GOT3 (cell line): Measurements from ENCODE around the gene G6PD.
A peak's percentile ranks its signal among the peaks of the same experiment; 100 is the strongest.
"Not testable (repeated sequence)": the region's sequence is repeated elsewhere in the genome, so short reads cannot be mapped to it uniquely, and the experiment has no call there.

Experiments
- DNase-seq: peaks from one replicate; lab custom pipeline; 2025; ENCODE audit warnings: mixed read lengths; lab: John Stamatoyannopoulos, UW

G6PD gene

DNA sequence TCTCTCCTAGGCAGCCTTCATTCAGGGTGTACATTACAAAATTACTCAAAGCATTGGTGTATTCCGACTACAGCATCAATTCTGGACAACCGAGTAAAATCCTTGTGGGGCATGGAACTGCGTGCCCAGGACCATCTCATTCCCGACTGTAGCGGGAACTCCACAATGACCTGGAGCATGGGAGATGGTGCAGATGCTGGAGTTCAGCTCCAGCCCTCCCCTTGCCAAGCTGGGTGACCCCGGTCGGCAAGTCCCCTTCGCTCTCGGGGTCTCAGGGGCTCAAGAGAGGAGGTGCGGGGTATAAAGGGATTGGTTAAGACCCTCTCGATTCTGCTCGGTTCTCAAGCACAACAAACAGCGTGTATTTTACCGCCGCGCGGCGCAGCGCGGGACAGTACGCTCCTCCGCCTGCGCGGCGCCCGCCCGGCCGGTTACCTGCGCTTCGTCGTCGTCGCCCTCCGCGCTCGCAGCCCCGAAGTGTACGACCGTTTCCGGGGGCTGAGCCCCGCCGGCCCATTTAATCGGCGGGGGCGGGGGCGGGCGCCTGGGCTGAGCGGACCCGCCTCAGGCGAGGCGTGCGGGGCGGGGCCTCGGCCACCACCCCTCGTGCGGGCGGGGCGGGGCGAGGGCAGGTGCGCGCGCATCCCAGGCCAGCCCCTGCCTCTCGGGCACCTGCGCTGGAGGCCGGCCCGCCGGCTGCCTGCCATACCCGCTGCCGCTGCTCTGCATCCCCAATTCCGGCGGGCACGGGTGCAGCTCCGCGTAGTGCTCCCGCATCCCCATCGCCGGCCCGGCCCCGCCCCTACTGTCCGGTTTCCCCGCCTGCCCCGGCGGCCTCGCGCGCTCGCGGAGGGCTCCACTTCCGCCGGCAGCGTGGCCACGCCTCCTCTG lies at the start of gene G6PD:
TSS of gene G6PD (minus strand) at position 493 of the 891 bp plus-strand sequence. CDS start 691 bp downstream, outside the sequence.
- DNase-seq: no peak

DNA sequence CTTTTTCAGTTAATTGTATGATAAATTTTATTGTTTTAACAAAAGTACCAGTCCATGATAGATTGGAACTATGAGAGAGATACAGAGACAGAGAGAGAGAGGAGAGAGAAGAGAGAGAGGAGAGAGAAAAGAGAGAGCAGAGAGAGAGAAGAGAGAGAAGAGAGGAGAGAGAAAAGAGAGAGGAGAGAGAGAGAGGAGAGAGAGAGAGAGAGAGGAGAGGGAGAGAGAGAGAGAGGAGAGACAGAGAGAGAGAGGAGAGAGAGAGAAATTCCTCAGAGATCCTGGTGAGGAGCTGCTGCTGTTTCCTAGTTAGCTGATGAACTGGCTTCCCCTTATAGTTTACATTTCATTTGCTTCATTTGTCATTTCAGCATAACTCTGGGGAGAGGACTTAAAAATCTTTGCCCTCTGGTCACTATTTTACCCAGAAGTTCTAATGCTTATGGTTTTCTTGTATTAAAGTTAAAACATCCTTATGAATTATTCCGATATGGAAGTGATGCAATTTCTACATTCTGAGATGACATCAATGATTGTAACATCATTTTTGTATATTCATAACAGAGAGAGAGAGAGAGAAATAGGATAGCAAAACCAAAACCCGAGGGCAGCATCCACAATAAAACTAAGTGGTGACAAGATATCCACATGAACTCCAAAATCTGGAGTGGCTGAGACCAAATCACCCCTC lies 49.1 kb upstream of the G6PD start:
- DNase-seq: no peak

DNA sequence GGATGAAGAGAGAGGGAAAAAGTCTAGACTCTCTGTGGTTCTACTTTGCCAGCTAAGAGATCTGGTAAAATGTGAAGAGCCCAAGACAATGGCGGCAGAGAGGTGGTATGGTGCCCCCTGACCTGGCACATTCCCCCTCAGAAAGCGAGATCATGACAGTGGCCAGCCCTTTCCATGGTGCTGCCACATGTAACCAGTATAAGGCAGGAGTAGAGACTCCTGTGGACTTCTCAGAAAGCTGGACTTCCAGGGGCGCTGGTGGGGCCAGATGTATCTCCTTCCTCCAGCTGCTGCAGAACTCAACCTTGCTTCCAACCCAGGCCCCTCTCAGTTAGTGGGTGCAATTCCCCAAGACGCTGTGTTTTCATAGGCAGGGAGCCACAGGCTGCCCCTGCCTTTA lies 47.8 kb upstream of the G6PD start:
- no peak for DNase-seq

DNA sequence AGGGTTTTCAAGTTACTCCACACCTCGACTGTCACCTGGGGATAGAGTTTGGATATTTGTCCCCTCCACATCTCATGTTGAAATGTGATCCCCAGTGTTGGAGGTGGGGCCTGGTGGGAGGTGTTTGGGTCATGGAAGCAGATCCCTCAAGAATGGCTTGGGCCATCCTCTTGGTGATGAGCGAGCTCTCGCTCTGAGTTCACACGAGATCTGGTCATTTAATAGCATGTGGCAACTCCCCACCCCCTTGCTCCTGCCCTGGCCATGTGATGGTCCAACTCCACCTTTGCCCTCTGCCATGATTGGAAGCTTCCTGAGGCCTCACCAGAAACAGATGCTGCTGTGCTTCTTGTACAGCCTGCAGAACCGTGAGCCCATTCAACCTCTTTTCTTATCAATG lies 46.6 kb upstream of the G6PD start:
- no peak for DNase-seq

DNA sequence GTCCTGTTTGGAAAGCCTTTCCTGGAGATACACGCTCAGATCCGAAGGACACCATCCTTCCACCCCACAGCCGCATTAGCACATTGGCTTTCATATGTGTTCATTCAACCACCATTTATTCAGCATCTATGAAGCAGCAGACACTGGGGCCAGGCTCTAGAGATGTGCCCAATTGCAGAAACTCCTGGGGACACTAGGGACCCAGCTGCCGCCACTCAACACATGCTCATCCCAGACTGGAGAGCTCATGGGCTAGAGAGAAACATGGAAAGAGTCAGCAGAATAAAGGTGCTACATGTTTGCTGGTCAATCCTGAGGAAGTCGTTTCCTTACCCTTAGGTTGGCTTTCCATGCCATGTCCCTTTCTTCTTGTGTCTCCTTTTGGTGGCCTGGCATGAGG lies 45.9 kb upstream of the G6PD start:
- DNase-seq: no peak

DNA sequence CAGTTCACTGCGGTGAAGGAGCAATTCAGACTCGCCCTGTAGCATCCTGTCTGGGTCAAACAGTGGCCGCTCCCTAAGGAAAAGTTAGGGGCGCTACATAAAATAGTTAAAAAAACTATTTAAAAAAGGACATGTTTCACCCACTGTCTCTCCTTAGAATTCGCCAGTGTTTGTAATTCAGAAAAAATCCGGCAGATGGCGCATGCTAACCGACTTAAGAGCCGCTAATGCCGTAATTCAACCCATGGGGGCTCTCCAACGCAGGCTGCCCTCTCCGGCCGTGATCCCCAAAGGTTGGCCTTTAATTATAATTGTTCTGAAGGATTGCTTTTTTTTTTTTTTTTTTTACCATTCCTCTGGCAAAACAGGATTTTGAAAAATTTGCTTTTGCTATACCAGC lies 43.8 kb upstream of the G6PD start:
- not testable (repeated sequence) for DNase-seq

DNA sequence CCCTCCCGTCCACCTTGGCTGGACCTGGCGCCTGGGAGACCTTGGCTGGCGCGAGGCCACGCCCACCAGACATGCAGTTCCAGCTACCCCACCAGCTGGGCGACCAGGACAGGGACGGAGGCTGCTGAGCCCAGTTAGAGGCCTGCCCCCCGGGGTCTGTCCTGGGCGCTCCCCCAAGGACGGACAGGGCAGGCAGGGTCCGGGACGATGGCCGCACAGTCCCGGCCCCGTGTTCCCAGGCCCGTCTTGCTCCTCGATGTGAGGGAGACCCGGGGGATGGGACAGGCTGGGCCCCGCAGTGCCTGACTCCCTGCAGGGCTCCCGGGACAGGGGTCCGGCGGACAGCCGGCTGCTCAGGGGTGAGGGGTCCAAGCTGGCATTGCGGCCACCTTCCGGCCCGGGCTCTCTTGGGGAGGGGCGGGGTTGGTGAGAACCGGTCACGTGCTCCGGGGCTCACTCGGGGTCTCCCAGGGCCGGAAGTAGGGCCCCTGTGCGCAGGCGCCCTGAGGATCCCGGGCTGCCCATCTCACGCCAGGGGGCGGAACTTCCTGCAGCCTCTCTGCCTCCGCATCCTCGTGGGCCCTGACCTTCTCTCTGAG lies 38.0 kb upstream of the G6PD start, which contains the start of gene CTAG1A:
TSS of gene CTAG1A (plus strand) at position 549 of the 599 bp plus-strand sequence. CDS start 74 bp downstream, outside the sequence.
- DNase-seq: not testable (repeated sequence)

DNA sequence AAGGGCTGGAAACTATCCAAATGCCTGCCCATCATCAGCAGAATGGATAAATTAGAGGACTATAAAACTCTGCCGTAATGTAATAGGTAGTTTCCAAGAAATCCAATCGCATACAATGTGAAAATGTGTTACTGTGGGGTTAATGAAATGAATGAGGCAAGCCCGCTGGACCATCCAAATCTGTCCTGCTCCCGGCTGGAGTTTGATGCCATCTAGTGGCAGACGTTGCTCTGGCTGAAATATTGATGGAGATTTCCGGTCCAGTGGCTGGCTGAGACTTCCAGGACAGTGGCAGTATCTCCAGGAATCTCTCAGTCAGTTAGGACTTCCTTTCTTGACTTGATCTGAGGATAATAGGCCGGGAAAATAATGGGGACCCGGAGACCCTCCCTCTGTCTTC lies 36.3 kb upstream of the G6PD start:
- not testable (repeated sequence) for DNase-seq

DNA sequence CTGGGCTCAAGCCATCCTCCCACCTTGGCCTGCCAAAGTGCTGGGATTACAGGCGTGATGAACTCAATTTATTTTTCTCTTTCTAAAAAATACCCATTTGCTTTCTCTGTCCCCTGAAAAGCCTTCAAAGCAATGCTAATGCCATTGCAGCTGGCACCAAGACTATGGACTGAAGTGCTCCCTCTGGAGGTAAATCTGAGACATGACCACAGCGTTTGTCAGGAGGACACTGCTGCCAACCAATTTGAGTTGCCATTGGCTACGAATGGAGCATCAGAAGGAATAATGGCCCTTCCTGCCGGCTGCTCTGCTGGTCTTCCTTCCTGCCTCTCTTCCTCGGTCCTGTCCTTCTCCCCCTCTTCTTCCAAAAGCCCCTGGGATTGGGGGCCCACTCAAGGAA lies 28.4 kb upstream of the G6PD start:
- not testable (repeated sequence) for DNase-seq

DNA sequence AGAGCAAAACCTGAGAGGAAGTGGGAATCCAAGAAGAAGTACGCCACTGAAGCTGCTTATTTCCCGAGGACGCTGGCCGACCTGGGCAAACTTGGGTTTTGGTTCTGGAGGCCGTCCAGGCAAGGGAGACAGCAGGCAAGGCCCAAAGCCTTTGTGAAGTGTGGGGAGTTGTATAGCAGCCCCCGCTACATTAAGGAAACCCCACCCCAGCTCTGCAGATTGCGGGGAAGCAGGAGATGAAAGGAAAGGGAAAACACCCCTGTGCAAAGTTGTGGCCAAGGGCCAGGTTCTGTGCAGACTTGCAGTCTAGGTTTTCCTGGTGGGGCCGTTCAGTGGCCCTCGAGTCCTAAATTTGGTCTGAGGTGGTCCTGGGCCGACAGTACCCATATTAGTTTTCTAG lies 26.4 kb upstream of the G6PD start:
- DNase-seq: not testable (repeated sequence)

DNA sequence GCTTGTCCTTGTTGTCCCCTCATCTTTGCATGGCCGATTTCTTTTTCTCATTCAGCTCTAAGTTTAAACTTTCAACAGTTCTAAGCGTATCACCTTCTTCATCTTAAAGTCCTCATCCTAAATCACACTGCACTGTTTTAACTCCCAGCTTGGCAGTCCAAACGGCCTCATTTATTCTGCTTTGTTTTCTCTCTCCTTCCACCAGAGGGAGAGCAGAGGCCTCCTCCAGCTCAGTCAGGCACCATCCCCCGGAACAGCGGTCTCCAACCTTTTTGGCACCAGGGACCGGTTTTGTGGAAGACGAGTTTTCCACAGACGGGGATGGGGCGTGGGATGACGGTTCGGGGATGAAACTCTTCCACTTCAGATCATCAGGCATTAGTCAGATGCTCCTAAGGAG lies 23.7 kb upstream of the G6PD start:
- not testable (repeated sequence) for DNase-seq

DNA sequence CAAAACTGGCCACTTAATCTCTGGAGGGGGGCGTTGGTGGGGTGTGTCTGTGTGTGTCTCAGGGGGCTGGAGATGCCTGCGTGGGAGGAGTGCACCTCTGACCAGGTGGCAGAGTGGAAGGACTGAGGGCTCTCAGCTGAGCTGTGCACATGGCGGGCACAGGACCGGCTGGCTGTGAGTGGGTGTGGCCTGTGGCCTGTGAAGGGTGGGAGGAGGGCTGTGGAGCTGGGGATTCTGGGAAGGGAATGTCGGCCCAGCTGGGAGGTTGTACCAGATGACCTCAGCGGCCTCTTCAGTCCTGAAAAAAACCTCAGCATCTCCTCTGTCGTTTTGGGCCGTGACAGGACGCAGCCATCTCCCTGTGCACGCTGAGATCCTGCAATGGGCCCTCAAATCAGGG lies 15.6 kb upstream of the G6PD start:
- not testable (repeated sequence) for DNase-seq

DNA sequence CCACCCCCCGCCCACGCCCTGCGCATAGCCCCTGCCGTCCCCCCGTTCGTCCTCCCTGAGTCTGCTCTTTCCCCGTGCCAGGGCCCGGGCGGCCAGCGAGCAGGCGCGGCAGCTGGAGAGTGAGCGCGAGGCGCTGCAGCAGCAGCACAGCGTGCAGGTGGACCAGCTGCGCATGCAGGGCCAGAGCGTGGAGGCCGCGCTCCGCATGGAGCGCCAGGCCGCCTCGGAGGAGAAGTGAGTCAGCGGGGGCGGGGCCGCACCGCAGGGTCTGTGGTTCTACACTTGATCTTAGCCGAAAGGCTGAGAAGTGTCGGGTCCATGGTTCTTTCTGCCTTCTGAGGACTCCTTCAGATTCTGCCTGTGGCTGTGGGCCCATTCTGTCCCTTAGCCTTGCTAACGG lies 13.7 kb upstream of the G6PD start:
- not testable (repeated sequence) for DNase-seq

DNA sequence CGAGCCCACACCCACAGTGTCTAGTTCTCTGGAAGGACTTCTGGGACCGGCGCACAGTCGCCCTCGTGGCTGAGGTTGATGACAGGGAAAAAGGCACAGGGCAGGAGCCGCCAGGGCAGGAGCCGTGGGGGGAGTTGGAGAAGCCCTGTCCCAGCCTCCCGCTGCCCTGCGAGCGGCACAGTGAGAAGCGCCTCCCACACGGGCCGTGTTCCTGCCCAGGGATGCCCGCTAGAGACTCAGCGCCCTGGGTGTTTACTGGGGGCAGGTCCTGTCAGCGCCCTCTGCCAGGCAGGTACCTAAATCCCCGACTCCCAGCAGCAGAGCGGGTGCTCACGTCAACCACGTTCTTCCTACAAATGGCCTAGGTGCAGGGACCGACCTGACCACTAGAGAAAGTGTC lies 12.2 kb upstream of the G6PD start:
- DNase-seq: not testable (repeated sequence)

DNA sequence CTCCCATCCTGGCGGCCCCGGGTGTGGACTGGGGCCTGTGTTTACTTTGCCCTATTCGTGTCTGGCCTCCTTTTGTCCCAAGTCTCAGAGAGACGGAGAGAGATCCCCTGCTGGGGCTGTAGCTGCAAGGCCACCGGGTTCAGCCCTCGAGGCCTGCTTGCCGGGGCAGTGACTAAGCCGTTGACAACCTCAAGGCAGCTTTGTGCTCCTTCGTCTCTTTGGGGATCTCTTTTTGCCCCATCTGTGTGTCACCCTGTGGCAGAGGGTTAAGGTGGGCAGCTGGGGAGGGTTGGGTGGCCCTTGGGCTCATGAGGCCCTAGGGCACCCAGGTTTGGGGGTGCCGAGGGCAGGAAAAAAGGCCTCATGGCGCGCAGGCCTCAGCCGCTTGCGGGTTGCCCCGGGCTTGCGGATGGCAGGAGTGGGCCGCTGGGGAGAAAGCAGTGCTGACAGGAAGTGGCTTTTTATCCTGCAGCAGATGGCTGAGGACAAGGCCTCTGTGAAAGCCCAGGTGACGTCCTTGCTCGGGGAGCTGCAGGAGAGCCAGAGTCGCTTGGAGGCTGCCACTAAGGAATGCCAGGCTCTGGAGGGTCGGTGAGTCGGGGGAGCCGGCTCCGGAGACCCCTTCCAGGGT lies 11.5 kb upstream of the G6PD start:
- not testable (repeated sequence) for DNase-seq

DNA sequence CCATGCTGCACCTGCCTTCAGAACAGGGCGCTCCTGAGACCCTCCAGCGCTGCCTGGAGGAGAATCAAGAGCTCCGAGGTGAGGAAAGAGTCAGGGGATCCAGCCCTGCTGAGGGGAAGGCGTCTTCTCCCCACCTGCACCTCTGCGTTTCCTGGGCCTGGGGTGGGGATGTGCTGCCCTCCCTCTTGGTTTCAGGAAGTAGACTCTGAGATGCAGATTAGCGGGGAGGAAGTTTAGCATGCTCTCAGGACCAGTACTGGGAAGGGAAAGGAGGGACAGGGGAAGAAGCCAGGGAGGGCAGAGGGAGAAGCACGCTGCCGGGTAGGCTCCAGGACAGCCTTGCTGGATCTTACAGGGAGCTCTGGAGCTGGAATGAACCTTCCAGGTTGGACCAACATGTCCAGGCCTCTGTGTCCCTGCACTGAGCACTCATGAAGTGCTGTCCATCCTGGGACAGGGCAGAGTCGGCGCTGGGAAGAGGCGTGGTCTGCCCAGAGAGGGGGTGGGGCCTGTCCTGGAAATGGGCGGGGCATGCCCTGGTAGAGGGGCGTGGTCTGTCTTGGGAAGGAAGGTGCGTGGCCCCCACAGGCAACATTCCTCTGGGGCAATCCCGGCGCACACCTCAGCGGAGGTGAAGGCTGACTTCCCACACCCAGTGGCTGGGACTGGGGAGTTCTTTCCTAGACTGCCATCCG lies 5.6 kb upstream of the G6PD start:
- not testable (repeated sequence) for DNase-seq

DNA sequence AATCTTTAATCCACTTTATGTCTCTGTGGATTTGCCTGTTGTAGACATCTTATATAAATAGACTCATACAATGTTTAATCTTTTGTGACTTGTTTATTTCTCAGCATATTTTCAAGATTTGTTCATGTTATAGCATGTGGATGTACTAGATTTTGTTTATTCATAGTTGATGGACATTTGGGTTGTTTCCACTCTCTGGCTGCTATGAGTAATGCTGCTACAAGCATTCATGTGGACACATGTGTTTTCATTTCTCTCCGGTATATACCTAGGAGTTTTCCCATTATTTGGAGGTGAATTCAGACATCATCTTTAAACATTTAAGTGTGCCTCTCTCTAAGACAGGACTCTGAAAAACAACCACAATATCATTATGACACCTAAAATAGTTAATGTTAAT lies 3.1 kb upstream of the G6PD start:
- DNase-seq: no peak

DNA sequence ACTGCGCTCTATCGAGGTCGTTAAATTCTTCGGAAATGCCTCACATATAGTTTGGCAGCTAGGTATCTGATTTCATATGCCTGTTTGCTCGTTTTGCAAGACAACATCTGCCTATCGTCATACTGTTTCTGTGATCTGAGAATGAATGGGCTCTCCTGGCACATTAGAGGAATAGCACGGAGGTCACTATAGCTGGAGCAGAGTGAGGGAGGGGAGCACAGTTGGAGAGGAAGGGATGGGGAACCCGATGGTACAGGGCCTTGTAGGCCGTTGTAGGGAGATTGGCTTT lies 1.3 kb upstream of the G6PD start:
- no peak for DNase-seq

DNA sequence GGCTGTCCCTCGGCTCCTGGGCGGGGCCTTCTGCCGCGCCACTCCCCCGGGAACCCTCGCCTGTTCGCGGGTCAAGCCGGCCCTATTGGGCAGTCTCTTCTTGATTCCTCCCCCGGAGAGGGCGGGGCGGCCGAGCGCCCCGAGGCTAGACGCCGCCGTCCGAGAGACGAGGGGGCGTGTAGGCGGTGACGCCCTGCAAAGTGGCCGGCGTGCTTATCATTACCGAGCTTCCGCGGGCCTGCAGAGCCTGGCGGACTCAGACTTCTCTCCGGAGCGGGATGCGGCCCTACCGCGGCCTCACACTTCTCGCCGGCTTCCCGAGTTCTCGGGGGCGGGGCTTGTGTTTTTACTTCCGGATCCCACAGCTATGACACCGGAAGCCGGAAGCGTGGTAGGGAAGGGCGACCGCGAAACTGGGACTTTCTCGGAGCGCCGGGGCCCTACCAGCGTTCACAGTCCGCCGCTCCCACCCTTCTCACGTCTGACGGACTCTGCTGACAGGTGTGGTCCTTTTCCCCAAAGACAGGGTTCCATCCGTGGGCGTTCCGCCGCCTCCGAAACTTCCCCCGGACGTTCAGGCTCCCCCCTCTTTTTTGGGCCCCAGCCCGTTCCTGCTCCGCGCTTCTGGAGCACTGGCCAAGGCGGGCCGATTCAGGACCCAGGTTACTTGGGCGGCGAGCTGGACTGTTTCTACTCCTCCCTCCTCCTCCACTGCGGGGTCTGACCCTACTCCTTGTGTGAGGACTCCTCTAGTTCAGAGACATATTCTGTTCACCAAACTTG lies 790 bp upstream of the G6PD start, which contains the start of gene IKBKG:
TSS of gene IKBKG (plus strand) at position 376 of the 783 bp plus-strand sequence. CDS start 4,383 bp downstream, outside the sequence.
- peak; percentile 90 for DNase-seq

DNA sequence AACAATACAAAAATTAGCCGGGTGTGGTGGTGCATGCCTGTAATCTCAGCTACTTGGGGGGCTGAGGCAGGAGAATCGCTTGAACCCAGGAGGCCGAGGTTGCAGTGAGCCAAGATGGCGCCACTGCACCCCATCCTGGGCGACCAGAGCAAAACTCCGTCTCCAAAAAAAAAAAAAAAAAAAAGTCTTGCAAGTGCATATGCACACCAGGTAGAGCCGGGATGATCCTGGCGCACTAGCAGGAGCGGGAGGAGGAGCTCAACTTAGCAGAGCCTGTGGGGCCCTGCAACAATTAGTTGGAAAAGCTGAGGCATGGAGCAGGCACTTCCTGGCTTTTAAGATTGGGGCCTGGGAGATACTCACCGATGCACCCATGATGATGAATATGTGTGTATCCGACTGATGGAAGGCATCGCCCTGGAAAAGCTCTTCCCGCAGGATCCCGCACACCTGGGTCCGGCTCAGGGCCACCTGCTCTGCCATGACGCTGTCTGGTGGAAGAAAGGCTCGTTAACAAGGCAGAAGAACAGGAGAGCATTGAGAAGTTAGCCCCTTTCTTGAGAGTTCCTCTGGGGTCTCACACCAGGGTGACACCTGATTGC lies 872 bp downstream of the G6PD start:
- DNase-seq: no peak
